GM18505 (cell line): ENCODE measurements around the gene EPB41L1.

Source experiments
- ATAC-seq: cut with Tn5 transposase; IDR thresholded peaks from one replicate; pipeline ENCODE4 v1.9.1; 2021; ENCODE audit not compliant: unreplicated experiment
- POLR2A ChIP-seq: IDR thresholded peaks from 4 replicates; pipeline ENCODE4 v1.6.1; 2011; ENCODE audit warnings: borderline replicate concordance; ENCODE audit not compliant: insufficient read depth, insufficient read length; ENCODE audit errors: extremely low read depth

EPB41L1 gene

GRCh38 chr20:36177716-36178115 is 23.2 kb downstream of the EPB41L1 start:
- no peak for ATAC-seq
- TF ChIP-seq POLR2A: no peak

DNA sequence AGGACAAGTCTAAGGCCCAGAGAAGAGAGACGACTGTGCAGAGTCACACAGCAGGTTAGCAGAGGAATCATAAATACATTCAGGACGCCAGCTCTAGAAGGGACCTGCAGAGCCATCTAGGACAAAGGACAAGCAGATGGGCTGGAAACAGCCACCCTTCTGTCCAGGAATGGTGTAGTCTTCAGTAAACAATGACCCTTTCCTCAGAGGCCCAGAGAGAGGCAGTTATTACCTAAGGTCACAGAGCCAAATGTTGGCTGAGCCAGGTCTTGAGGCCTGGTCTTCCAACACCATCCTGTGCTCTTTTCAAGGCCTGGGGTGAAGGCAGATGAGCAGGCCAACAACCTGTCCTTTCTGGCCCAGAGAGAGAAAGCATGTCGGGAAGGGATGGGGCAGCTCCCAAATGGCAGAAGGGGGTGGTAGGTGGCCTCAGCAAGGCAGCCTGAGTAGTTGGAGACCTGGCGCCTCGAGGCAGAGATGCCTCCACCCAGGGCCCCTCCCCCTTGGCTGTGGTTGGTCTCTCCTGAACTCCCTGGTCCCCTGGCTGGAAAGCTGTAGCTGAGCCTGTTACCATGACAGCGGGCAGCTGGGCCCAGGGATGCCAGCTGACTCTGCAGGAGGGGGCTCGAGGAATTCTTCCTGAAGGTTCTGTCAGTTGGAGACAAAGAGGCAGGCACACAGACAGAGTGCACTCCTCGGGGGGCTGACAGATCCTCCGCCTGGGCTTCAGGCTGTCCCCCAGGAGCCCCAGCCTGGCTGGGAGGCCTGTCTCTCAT is 24.8 kb downstream of the EPB41L1 start:
- TF ChIP-seq POLR2A: no peak
- no peak for ATAC-seq

- TF ChIP-seq POLR2A: no peak
- no peak for ATAC-seq
Measured at GRCh38 chr20:36180323-36180722, 25.8 kb downstream of the EPB41L1 start.

- no peak for TF ChIP-seq POLR2A
- ATAC-seq: no peak
Measured at GRCh38 chr20:36181934-36182603, 27.5 kb downstream of the EPB41L1 start.

DNA sequence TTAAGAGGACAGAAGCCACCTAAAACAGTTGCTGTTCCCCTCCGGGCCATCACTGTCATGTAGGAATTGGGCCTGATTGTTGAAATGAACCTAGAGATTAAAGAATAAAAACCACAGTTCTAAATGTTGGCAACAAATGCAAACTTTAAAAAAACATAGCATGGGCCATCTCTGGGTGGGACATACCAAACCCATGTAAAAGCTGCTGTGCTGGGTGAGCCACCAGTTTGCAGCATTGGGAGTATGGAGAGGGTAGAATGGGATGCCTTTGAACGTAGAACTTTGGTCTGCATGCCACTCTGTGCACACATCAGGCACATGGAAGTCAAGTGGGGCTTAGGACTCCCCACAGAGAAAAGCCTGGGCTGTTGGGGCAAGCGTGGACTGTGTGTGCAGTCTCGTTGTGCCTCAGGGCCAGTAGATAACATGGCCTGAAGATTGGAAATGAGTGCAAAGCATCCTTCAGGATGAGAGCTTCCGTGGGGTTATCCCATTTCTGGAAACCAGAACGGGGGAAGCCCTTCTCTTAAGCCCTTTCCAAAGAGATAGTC is 28.1 kb downstream of the EPB41L1 start:
- no peak for TF ChIP-seq POLR2A
- ATAC-seq: no peak

DNA sequence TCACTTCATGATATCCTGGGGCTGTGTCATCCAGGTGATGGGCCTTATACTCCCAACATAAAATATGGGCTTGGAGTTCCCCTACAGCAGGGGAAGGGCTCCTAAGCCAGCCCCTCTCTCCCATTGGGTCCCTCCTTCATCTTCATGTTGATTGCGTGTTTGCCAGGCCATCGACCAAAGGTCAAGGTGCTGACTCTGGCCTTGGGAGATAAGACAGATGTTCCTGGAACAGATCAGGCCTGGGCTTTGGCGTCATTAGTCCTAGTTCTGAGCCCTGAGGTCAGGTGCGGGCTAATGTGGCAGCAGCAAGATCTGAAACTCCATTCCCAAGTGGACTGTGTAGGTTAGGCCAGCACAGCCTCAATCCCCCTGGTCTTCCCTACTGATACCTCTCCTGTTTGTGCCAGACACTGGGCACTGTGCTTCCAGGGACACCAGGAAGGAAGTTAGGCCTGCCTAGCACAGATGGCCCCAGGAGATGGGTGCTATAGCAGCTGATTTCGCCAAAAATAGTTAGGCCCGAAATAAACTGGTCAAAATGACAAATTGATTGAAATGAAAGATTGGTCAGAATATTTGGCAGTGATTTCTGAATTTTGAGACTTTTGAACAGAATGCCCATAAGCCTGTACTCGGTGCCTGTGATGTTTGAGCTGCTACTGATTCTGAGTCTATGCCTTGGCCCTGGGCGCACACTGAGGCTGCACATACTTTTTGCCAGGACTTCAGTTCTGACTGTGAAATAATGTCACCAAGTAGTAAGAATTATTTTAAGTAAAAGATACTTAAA is 28.8 kb downstream of the EPB41L1 start:
- ATAC-seq: no peak
- TF ChIP-seq POLR2A: no peak

DNA sequence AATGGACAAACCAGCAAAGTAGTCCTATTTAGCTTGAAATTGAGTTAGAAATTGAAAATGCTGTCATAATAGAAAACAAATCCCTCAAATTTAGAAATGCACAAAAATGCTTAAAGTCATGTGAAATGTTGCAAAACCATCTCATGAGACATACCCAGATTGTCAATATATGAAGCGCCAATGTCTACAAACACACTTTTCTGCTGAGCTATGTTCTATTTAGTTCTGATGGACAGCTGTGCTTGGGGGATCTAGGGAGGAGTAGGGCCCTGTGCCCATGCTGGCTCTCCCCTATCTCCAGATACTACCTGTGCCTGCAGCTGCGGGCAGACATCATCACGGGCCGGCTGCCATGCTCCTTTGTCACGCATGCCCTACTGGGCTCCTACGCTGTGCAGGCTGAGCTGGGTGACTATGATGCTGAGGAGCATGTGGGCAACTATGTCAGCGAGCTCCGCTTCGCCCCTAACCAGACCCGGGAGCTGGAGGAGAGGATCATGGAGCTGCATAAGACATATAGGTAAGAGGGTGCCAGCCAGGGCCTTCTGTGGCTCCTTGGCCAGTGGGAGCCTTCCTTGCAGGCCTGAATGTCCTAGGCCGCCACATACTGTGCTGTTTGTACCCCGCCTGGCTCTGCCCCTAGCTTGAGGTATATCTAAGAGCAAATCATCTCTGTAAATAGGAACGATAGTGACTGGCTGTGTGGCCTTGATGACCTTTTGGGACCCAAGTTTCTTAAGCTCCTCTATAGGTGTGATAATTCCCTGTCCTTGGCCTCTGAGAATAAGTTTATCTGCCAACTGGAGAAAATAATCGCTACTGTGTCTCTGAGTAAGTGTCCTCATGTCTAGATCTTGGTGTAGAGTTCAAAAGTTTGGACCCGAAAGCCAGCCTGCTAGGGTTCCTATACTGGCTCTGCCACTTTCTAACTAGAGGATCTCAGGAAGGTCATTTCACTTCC is 30.6 kb downstream of the EPB41L1 start:
- no peak for TF ChIP-seq POLR2A

GRCh38 chr20:36193977-36194712 is 39.6 kb downstream of the EPB41L1 start:
- no peak for TF ChIP-seq POLR2A
- no peak for ATAC-seq

More for the DNA sequence above, 30.6 kb downstream of the EPB41L1 start:
- ATAC-seq: no peak

DNA sequence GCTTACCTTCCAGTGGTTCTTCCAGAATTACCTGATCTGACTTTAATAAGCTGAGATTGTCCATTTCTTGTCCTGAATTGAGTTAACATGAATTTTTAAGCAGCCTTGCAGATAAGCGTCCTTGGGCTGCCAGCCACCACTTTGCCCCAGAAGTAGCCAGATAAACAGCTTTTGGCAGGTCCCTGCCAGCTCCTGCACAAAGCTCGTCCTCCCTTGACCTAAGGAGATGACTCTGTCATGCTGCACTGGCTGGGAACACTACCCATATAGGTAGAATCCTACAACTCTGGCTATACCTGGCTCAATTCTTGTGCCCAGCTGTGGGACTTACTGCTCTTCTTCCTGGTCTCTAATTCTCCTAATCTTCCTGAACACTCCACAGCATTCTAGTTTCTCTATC is 42.1 kb downstream of the EPB41L1 start:
- no peak for TF ChIP-seq POLR2A

GRCh38 chr20:36197271-36197670 is 42.7 kb downstream of the EPB41L1 start:
- no peak for ATAC-seq
- no peak for TF ChIP-seq POLR2A

More for the DNA sequence above, 42.1 kb downstream of the EPB41L1 start:
- ATAC-seq: no peak

- no peak for TF ChIP-seq POLR2A
- no peak for ATAC-seq
Measured at GRCh38 chr20:36199345-36200257, 45.1 kb downstream of the EPB41L1 start.
